ENCODE measurements around the gene DHRS3. TPM values are rescaled to one million over a fixed set of nuclear protein-coding genes. Genes with fewer than 3 reads are reported as not detected.

The DHRS3 gene
- total RNA-seq, 1 donor from 2014 or later = 31.9 TPM

DNA sequence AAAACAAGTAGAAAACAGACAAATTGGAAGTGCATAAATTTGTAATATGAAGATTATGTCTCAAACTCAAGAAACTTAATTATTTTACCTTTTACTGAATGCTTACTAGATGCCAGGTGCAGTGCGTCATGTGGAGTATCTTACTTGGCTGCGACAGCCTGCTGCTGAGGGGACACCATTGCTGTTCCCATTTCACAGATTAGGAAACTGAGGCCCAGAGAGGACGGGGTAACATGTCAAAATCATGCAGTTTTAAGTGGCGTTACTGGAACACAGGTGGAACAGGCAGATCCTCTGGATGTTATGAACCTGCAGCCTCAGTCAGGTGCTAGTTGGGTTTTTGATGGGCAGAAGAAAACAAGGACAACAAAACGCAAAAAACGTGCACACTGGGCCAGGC, 7.3 kb upstream of the DHRS3 start:
- Mint-ChIP-seq H3K36me3 (ENCODE audit: low read depth) (no peaks in the 10 kb centered on the region), H3K4me1 (ENCODE audit: low read depth) (peaks cover 32% of the 10 kb centered on the region), H3K27ac (ENCODE audit: unreplicated experiment) (no peak overlapping the region), H3K27me3 (ENCODE audit: low read depth) (peaks cover 12% of the 10 kb centered on the region), H3K4me3 (ENCODE audit: unreplicated experiment) (no peak overlapping the region), H3K9me3 (ENCODE audit: low read depth) (no peaks in the 10 kb centered on the region)
- peak; percentile 4 for DNase-seq (ENCODE audit: low spot score)
- TF ChIP-seq, protein P1, sequence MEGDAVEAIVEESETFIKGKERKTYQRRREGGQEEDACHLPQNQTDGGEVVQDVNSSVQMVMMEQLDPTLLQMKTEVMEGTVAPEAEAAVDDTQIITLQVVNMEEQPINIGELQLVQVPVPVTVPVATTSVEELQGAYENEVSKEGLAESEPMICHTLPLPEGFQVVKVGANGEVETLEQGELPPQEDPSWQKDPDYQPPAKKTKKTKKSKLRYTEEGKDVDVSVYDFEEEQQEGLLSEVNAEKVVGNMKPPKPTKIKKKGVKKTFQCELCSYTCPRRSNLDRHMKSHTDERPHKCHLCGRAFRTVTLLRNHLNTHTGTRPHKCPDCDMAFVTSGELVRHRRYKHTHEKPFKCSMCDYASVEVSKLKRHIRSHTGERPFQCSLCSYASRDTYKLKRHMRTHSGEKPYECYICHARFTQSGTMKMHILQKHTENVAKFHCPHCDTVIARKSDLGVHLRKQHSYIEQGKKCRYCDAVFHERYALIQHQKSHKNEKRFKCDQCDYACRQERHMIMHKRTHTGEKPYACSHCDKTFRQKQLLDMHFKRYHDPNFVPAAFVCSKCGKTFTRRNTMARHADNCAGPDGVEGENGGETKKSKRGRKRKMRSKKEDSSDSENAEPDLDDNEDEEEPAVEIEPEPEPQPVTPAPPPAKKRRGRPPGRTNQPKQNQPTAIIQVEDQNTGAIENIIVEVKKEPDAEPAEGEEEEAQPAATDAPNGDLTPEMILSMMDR (IDR thresholded peaks at IDR 0.05) = no peak

GRCh38 chr1:12622506-12622905, 4.5 kb upstream of the DHRS3 start:
- H3K27ac Mint-ChIP-seq (ENCODE audit: unreplicated experiment) = peak overlapping the region; percentile 83
- no peak for DNase-seq (ENCODE audit: low spot score)
- no peak overlapping the region for H3K4me3 Mint-ChIP-seq (ENCODE audit: unreplicated experiment)
- H3K9me3 Mint-ChIP-seq (ENCODE audit: low read depth) = no peaks in the 10 kb centered on the region
- H3K27me3 Mint-ChIP-seq (ENCODE audit: low read depth) = peaks cover 4% of the 10 kb centered on the region
- peaks cover 58% of the 10 kb centered on the region for H3K4me1 Mint-ChIP-seq (ENCODE audit: low read depth)
- no peaks in the 10 kb centered on the region for H3K36me3 Mint-ChIP-seq (ENCODE audit: low read depth)
- TF ChIP-seq, protein P1 (IDR thresholded peaks at IDR 0.05) = no peak

DNA sequence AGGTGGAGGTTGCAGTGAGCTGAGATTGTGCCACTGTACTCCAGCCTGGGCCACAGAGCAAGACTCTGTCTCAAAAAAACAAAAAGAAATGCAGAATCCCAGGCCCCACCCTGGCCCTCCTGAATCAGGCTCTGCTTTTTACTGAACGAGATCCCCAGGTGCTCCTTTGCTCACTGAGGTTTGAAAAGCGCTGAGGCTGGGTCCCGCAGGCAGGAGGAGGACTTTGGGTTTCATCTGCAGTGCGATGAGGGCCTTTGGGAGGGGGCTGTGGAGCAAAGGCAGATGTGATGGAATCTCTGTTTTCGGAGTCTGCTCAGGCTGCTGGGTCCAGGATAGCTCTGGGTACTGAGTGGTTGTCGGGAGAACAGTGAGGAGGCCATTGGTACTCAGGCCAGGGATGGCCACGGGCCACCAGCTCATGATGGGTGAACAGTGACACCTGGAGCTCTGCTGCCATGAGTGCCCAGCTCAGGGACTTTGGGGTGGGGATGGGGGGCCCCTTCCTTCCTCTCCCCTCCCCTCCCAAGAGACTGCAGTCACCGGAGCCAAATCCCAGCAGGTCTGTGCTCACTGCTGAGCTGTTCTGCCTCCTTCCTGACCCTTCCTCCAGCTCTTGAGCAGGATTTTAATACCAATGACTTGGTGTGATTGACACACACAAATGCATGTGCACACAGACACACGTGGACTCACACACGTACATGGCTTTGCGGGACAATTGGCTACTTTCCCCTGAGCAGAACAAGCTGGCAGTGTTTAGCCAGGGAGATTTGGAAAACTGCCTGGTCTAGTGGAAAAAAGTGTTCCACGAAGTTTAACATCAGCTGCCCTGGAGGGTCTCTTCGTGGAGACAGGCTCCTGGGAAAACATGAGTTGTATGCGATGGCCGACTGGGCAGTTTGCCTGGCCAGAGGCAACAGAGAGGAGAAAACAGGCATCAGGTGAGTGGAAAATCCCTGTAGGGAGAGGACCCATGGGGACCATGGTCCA, 3.6 kb upstream of the DHRS3 start:
- DNase-seq (ENCODE audit: low spot score) = no peak
- peaks cover 65% of the 10 kb centered on the region for H3K4me1 Mint-ChIP-seq (ENCODE audit: low read depth)
- TF ChIP-seq, protein P1 (IDR thresholded peaks at IDR 0.05) = peak; percentile 21
- no peaks in the 10 kb centered on the region for H3K36me3 Mint-ChIP-seq (ENCODE audit: low read depth)
- H3K27ac Mint-ChIP-seq (ENCODE audit: unreplicated experiment) = peak overlapping the region; percentile 83
- H3K4me3 Mint-ChIP-seq (ENCODE audit: unreplicated experiment) = no peak overlapping the region
- H3K27me3 Mint-ChIP-seq (ENCODE audit: low read depth) = peaks cover 4% of the 10 kb centered on the region
- H3K9me3 Mint-ChIP-seq (ENCODE audit: low read depth) = no peaks in the 10 kb centered on the region

GRCh38 chr1:12620931-12621330, 2.9 kb upstream of the DHRS3 start:
- Mint-ChIP-seq H3K9me3 (ENCODE audit: low read depth) (no peaks in the 10 kb centered on the region), H3K4me3 (ENCODE audit: unreplicated experiment) (no peak overlapping the region), H3K36me3 (ENCODE audit: low read depth) (no peaks in the 10 kb centered on the region), H3K4me1 (ENCODE audit: low read depth) (peaks cover 72% of the 10 kb centered on the region), H3K27ac (ENCODE audit: unreplicated experiment) (peak overlapping the region; percentile 22), H3K27me3 (ENCODE audit: low read depth) (peaks cover 4% of the 10 kb centered on the region)
- TF ChIP-seq, protein P1 (IDR thresholded peaks at IDR 0.05) = no peak
- no peak for DNase-seq (ENCODE audit: low spot score)

DNA sequence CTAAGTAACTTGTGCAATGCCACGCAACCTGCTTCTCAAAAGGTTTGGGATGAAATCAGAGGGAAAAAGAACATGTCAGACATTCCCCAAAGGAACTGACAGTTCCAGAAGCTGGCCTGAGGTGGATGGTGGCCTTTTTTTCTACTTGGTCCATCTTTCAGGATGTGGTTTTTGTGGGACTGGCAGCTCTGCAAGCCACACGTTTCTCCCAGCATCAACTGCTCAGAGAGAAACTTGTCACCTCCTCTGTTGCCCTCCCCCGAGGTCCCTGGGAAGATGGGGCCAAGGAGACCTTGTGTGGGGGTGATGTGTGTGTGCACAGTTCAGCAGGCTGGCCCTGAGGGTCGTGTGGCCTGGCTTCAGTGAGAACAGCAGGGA, 2.5 kb upstream of the DHRS3 start:
- H3K4me3 Mint-ChIP-seq (ENCODE audit: unreplicated experiment) = no peak overlapping the region
- TF ChIP-seq, protein P1 (IDR thresholded peaks at IDR 0.05) = no peak
- no peaks in the 10 kb centered on the region for H3K9me3 Mint-ChIP-seq (ENCODE audit: low read depth)
- H3K27ac Mint-ChIP-seq (ENCODE audit: unreplicated experiment) = peak overlapping the region; percentile 73
- DNase-seq (ENCODE audit: low spot score) = no peak
- H3K4me1 Mint-ChIP-seq (ENCODE audit: low read depth) = peaks cover 76% of the 10 kb centered on the region
- no peaks in the 10 kb centered on the region for H3K36me3 Mint-ChIP-seq (ENCODE audit: low read depth)
- H3K27me3 Mint-ChIP-seq (ENCODE audit: low read depth) = peaks cover 4% of the 10 kb centered on the region

All from chondrocyte (in vitro differentiated cells).